VCaP (cell line): ENCODE data around the gene PACRG.

ENCODE experiments used
- H3K27ac ChIP-seq: fragments of 450-650 bp; 2 replicates; pipeline ENCODE4 v1.5.1; 2017
- CTCF ChIP-seq: fragments of 450-650 bp; conservative IDR thresholded peaks from 2 replicates; pipeline ENCODE4 v1.5.1; 2017; ENCODE audit warnings: mild to moderate bottlenecking, moderate library complexity

Gene PACRG

GRCh38 chr6:163169521-163169920, 441.7 kb downstream of the PACRG start:
- no peak for TF ChIP-seq CTCF
- H3K27ac ChIP-seq = no peak overlapping the region

GRCh38 chr6:163170294-163170883, 442.6 kb downstream of the PACRG start:
- TF ChIP-seq CTCF = peak; percentile 51

GRCh38 chr6:163173741-163174140, 446.0 kb downstream of the PACRG start:
- H3K27ac ChIP-seq = no peak overlapping the region
- no peak for TF ChIP-seq CTCF

More at GRCh38 chr6:163170294-163170883, 442.6 kb downstream of the PACRG start:
- no peak overlapping the region for H3K27ac ChIP-seq

GRCh38 chr6:163175301-163175700, 447.5 kb downstream of the PACRG start:
- TF ChIP-seq CTCF = no peak
- no peak overlapping the region for H3K27ac ChIP-seq

- TF ChIP-seq CTCF = no peak
- no peak overlapping the region for H3K27ac ChIP-seq
Measured at GRCh38 chr6:163176097-163176496, 448.3 kb downstream of the PACRG start.

- H3K27ac ChIP-seq = no peak overlapping the region
- no peak for TF ChIP-seq CTCF
Measured at GRCh38 chr6:163177007-163177406, 449.2 kb downstream of the PACRG start.

- TF ChIP-seq CTCF = no peak
- H3K27ac ChIP-seq = no peak overlapping the region
Measured at GRCh38 chr6:163177892-163178420, 450.2 kb downstream of the PACRG start.
